GM12878 (cell line): ENCODE results near the gene CFAP58. TPM values are rescaled to one million over a fixed set of nuclear protein-coding genes. Genes with fewer than 3 reads are reported as not detected.

ENCODE experiments used
- ATAC-seq: fragments of 200-7000 bp; cut with Tn5 transposase; 3 replicates; pipeline ENCODE4 v1.9.1; 2020; ENCODE audit warnings: mild to moderate bottlenecking, moderate library complexity
- BruUV-seq: library from RNA; stranded (reverse); fragments of 400-500 nt; replicated peaks from 2 replicates; lab custom pipeline; 2021; lab: Mats Ljungman, UMichigan
- CTCF ChIA-PET: fragments of 300-600 bp; sonication (Branson Sonifier 250); formaldehyde crosslinking; extraction: SDS; loops from one replicate; lab custom pipeline; 2021; ENCODE audit warnings: inconsistent platforms; lab: Yijun Ruan, JAX
- POLR2A ChIA-PET: fragments of 350-600 bp; formaldehyde crosslinking; extraction: SDS; loops from one replicate; lab custom pipeline; 2021; ENCODE audit warnings: inconsistent platforms; lab: Charles Lee
- RAD21 ChIA-PET: fragments of 300-600 bp; sonication (Branson Sonifier 250); formaldehyde crosslinking; loops from one replicate; lab custom pipeline; 2023; ENCODE audit warnings: antibody characterized with exemption; ENCODE audit not compliant: unreplicated experiment; lab: Charles Lee
- SMC1A ChIA-PET: fragments of 300-600 bp; sonication (Branson Sonifier 250); formaldehyde crosslinking; loops from one replicate; lab custom pipeline; 2023; ENCODE audit not compliant: unreplicated experiment, uncharacterized antibody; lab: Charles Lee
- DNase-seq: peaks from one replicate; pipeline ENCODE4 v3.0.0-alpha.2; 2011; ENCODE audit warnings: low read depth, low spot score
- FAIRE-seq: peaks from 3 replicates; lab custom pipeline; 2011; peaks lifted over from hg19 to GRCh38; lab: Jason Lieb, UNC
- H2AFZ ChIP-seq: 2 replicates; pipeline ENCODE4 v1.6.0; 2011; ENCODE audit warnings: low read depth, low read length, control low read depth; ENCODE audit not compliant: control insufficient read depth
- H3K27ac ChIP-seq: 2 replicates; pipeline ENCODE4 v1.5.1; 2011; ENCODE audit warnings: control low read depth; ENCODE audit not compliant: control insufficient read depth, insufficient read depth
- H3K27me3 ChIP-seq, 2 experiments: replicated peaks in 1 of 2; 2 replicates each; pipeline versions ENCODE4 v1.6.0 to v1.6.1; 2011; ENCODE audit warnings: low read length in 1 of 2; ENCODE audit not compliant: control insufficient read depth in 2 of 2, insufficient read depth in 2 of 2
- H3K36me3 ChIP-seq, 2 experiments: 2 replicates each; pipeline ENCODE4 v1.5.1; 2011; ENCODE audit warnings: low read length in 1 of 2; ENCODE audit not compliant: control insufficient read depth in 2 of 2, insufficient read depth in 2 of 2
- H3K4me1 ChIP-seq: 2 replicates; pipeline ENCODE4 v1.6.1; 2011; ENCODE audit warnings: mild to moderate bottlenecking, low read length, moderate library complexity, mixed read lengths; ENCODE audit not compliant: control insufficient read depth, insufficient read depth
- H3K4me2 ChIP-seq: 2 replicates; pipeline ENCODE4 v1.6.0; 2011; ENCODE audit warnings: control low read depth; ENCODE audit not compliant: control insufficient read depth, insufficient read depth
- H3K4me3 ChIP-seq: fragments of 200-600 bp; sonication (generic); 2 replicates; pipeline ENCODE4 v1.5.1; 2016
- H3K79me2 ChIP-seq: 2 replicates; pipeline ENCODE4 v1.6.0; 2011; ENCODE audit warnings: low read length; ENCODE audit not compliant: control insufficient read depth, insufficient read depth
- H3K9ac ChIP-seq: 2 replicates; pipeline ENCODE4 v1.8.0; 2011; ENCODE audit warnings: low read length, control low read depth, mixed read lengths; ENCODE audit not compliant: control insufficient read depth, insufficient read depth
- H3K9me3 ChIP-seq: replicated peaks from 3 replicates; pipeline ENCODE4 v1.5.1; 2011; ENCODE audit warnings: mild to moderate bottlenecking, low read length; ENCODE audit not compliant: control insufficient read depth, insufficient read depth
- H4K20me1 ChIP-seq: 2 replicates; pipeline ENCODE4 v1.6.0; 2011; ENCODE audit not compliant: control insufficient read depth, insufficient read depth
- CBFB ChIP-seq: IDR thresholded peaks from 2 replicates; pipeline ENCODE4 v1.6.1; 2016; ENCODE audit warnings: antibody characterized with exemption, low read depth
- CBX3 ChIP-seq: fragments of 200-600 bp; sonication (generic); IDR thresholded peaks from 2 replicates; pipeline ENCODE4 v1.6.1; 2016; ENCODE audit warnings: low read depth, borderline replicate concordance
- CTCF ChIP-seq, 3 experiments: IDR thresholded peaks in 2 of 3; conservative IDR thresholded peaks in 1 of 3; 2 replicates each; pipeline ENCODE4 v1.5.1; 2011; ENCODE audit warnings: low read depth in 3 of 3, low read length in 3 of 3, mild to moderate bottlenecking in 3 of 3, control low read depth in 2 of 3, moderate library complexity in 2 of 3, inconsistent platforms in 1 of 3, mixed read lengths in 1 of 3; ENCODE audit not compliant: control insufficient read depth in 2 of 3, insufficient read depth in 1 of 3; ENCODE audit errors: extremely low read depth in 1 of 3
- FOXM1 ChIP-seq: IDR thresholded peaks from 2 replicates; pipeline ENCODE4 v1.6.1; 2012; ENCODE audit warnings: low read depth, mild to moderate bottlenecking, inconsistent platforms, low read length, moderate library complexity
- GATAD2B ChIP-seq: fragments of 450-650 bp; conservative IDR thresholded peaks from 2 replicates; pipeline ENCODE4 v1.6.1; 2017; ENCODE audit warnings: low read depth, mild to moderate bottlenecking, moderate library complexity
- KAT2A ChIP-seq: conservative IDR thresholded peaks from 2 replicates; pipeline ENCODE4 v1.6.1; 2011; ENCODE audit warnings: low read depth, low read length; ENCODE audit not compliant: control insufficient read depth
- MYB ChIP-seq: fragments of 150-350 bp; IDR thresholded peaks from 2 replicates; pipeline ENCODE4 v1.6.1; 2014; ENCODE audit warnings: mild to moderate bottlenecking, low read depth, low read length, borderline replicate concordance
- NRF1 ChIP-seq: conservative IDR thresholded peaks from 2 replicates; pipeline ENCODE4 v1.6.1; 2011; ENCODE audit warnings: mild to moderate bottlenecking, low read depth, low read length, improper control_type of control experiment
- PRDM15 ChIP-seq: fragments of 450-650 bp; formaldehyde crosslinking; IDR thresholded peaks from 2 replicates; pipeline ENCODE4 v1.4.0; 2020; ENCODE audit warnings: mild to moderate bottlenecking, moderate library complexity
- SIX5 ChIP-seq: IDR thresholded peaks from 2 replicates; pipeline ENCODE4 v1.6.1; 2011; ENCODE audit warnings: mild to moderate bottlenecking, low read depth, low read length, moderate library complexity; ENCODE audit not compliant: severe bottlenecking
- TBL1XR1 ChIP-seq: IDR thresholded peaks from 2 replicates; pipeline ENCODE4 v1.6.1; 2012; ENCODE audit warnings: low read depth, low read length, improper control_type of control experiment
- YBX1 ChIP-seq: fragments of 450-650 bp; IDR thresholded peaks from 2 replicates; pipeline ENCODE4 v1.6.1; 2016; ENCODE audit warnings: antibody characterized with exemption
- ZNF384 ChIP-seq: IDR thresholded peaks from 2 replicates; pipeline ENCODE4 v1.6.1; 2012; ENCODE audit warnings: low read depth, mild to moderate bottlenecking, low read length, improper control_type of control experiment, borderline replicate concordance
- WGBS: methylation state at CpG from one replicate; pipeline ENCODE4 v1.1.6; 2016; ENCODE audit warnings: low lambda C conversion rate; ENCODE audit not compliant: insufficient replicate concordance, insufficient coverage; ENCODE audit errors: missing lambda C conversion rate; 5-methylcytosine and 5-hydroxymethylcytosine counted together
- in situ Hi-C: fragments of 300-500 bp; cut with MboI; formaldehyde crosslinking; loops from 9 replicates; pipeline ENCODE4 v1.14.3; 2018; ENCODE audit warnings: mixed read lengths
- intact Hi-C: fragments of 100-400 bp; cut with micrococcal nuclease; formaldehyde crosslinking; loops from one replicate; pipeline ENCODE4 v1.14.2; 2022; ENCODE audit not compliant: unreplicated experiment
- polyA plus RNA-seq, 11 experiments: library from polyadenylated mRNA; depleted of rRNA in 4 of 11; unstranded in 6 of 11; stranded (reverse) in 5 of 11; fragments of >200 nt; fragmentation: Nextera tagmentation in 4 of 11; fragmentation: Illumina TruSeq in 1 of 11; extraction: Ambion mirVana in 4 of 11; extraction: Trizol in 1 of 11; gene quantifications; 1 replicate in 1 of 11; 2 replicates in 10 of 11; pipeline versions ENCODE4 v1.2.1 to v1.2.3, GENCODE V29; 2011 to 2016; ENCODE audit warnings: inconsistent platforms in 2 of 11, missing spikeins in 2 of 11, low read depth in 1 of 11
- total RNA-seq, 4 experiments: library from RNA; depleted of rRNA in 3 of 4; stranded (reverse); fragments of >200 nt in 3 of 4; fragmentation: Illumina TruSeq in 1 of 4; extraction: Trizol in 1 of 4; gene quantifications; 2 replicates each; pipeline versions ENCODE4 v1.2.1 to v1.2.3, GENCODE V29; 2013 to 2021
- TF ChIP-seq, protein P1 (sequence below): fragments of 450-650 bp; IDR thresholded peaks from 2 replicates; pipeline ENCODE4 v1.6.1; 2017; ENCODE audit warnings: mild to moderate bottlenecking, moderate library complexity

CFAP58 gene
- total and polyA plus RNA-seq, 10 of the 15 experiments (the other 5 are each of a cell fraction or from before 2014, with no cell fraction given) = 0.03 to 0.35 (median 0.21) TPM

DNA sequence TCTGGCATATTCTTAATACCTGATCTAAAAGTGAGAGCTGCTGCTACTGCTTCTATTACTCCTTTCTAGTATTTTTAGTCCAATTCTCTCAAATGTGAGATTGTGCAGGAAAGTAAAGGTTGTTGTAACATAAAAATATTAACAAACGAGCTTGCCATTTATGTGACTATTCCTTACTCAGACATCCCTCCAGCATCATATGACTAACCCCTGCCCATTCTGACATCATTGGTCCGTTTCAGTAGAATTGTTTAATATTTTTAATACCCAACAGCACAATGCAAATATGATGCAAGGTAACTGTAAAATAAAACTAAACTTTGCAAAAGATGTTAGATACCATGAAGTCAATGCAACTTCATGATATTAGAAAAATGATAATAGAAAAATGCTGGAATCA, 83.6 kb downstream of the CFAP58 start (continued):
- no peak for TF ChIP-seq YBX1
- no peak for TF ChIP-seq TBL1XR1
- no peak for TF ChIP-seq CBFB
- no peak for TF ChIP-seq CBX3
- TF ChIP-seq GATAD2B = no peak
- TF ChIP-seq, protein P1, sequence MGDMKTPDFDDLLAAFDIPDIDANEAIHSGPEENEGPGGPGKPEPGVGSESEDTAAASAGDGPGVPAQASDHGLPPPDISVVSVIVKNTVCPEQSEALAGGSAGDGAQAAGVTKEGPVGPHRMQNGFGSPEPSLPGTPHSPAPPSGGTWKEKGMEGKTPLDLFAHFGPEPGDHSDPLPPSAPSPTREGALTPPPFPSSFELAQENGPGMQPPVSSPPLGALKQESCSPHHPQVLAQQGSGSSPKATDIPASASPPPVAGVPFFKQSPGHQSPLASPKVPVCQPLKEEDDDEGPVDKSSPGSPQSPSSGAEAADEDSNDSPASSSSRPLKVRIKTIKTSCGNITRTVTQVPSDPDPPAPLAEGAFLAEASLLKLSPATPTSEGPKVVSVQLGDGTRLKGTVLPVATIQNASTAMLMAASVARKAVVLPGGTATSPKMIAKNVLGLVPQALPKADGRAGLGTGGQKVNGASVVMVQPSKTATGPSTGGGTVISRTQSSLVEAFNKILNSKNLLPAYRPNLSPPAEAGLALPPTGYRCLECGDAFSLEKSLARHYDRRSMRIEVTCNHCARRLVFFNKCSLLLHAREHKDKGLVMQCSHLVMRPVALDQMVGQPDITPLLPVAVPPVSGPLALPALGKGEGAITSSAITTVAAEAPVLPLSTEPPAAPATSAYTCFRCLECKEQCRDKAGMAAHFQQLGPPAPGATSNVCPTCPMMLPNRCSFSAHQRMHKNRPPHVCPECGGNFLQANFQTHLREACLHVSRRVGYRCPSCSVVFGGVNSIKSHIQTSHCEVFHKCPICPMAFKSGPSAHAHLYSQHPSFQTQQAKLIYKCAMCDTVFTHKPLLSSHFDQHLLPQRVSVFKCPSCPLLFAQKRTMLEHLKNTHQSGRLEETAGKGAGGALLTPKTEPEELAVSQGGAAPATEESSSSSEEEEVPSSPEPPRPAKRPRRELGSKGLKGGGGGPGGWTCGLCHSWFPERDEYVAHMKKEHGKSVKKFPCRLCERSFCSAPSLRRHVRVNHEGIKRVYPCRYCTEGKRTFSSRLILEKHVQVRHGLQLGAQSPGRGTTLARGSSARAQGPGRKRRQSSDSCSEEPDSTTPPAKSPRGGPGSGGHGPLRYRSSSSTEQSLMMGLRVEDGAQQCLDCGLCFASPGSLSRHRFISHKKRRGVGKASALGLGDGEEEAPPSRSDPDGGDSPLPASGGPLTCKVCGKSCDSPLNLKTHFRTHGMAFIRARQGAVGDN = no peak
- TF ChIP-seq, all 136 proteins: peak for 0

DNA sequence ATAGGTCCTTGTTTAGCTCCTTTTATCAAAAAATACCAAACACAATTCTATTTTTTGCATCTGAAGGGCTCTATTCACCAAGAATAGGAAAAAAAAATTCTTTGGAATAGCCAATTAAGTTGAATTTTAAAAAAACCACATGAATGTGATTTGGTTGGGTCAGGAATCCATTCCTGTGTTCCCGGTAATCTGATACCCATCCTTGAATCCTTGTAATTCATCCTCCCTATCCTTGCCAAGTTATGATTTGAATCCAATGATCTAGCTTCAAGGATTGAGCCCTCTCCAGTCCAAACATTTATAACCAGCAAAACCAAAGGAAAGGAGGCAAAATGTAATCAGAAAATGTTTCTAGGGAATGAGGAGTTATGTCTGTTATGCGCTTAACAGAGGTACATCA, 86.6 kb downstream of the CFAP58 start:
- no peaks in the 10 kb centered on the region for H3K9me3 ChIP-seq
- intact Hi-C loops = no loop called here
- WGBS = 70% methylated on average over 2 of the region's 2 CpGs
- SMC1A ChIA-PET = no interaction called here
- CTCF ChIA-PET = interaction anchor here (0.8 kb wide), 1 partner anchor 324 kb away, joined by 3 read pairs; no protein-coding TSS in a partner anchor
- H3K4me2 ChIP-seq = no peak overlapping the region
- in situ Hi-C loops = no loop called here
- no peaks in the 10 kb centered on the region for H3K79me2 ChIP-seq
- no peak overlapping the region for H3K4me3 ChIP-seq
- H2AFZ ChIP-seq = no peak overlapping the region
- H4K20me1 ChIP-seq = no peaks in the 10 kb centered on the region
- POLR2A ChIA-PET = no interaction called here
- H3K4me1 ChIP-seq = no peaks in the 10 kb centered on the region
- DNase-seq (no peak), FAIRE-seq (no peak), ATAC-seq (no peak)
- RAD21 ChIA-PET = no interaction called here
- H3K36me3 ChIP-seq = no peaks in the 10 kb centered on the region
- no peaks in the 10 kb centered on the region for H3K27me3 ChIP-seq
- no TSS peak for BruUV-seq
- H3K27ac ChIP-seq = no peak overlapping the region
- no peak overlapping the region for H3K9ac ChIP-seq
- TF ChIP-seq MYB (no peak), ZNF384 (no peak), FOXM1 (no peak), PRDM15 (no peak), NRF1 (no peak), KAT2A (no peak), CTCF (IDR thresholded peaks at IDR 0.05 in 2 of 3, conservative IDR thresholded peaks at IDR 0.05 in 1 of 3; ENCODE audit: control insufficient read depth in 2 of 3, extremely low read depth in 1 of 3, insufficient read depth in 1 of 3, low read depth in 3 of 3, low read length in 3 of 3) (no peak), SIX5 (no peak)
